RWPE2 (cell line): ENCODE measurements around the gene HS3ST5.
A peak's percentile ranks its signal among the peaks of the same experiment; 100 is the strongest.

Experiments
- ATAC-seq: fragments of 200-7000 bp; cut with Tn5 transposase; 3 replicates; pipeline ENCODE4 v1.9.1; 2021; ENCODE audit warnings: low read depth
- DNase-seq: peaks from one replicate; pipeline ENCODE4 v3.0.0-alpha.2; 2020; ENCODE audit warnings: low spot score
- H3K27ac ChIP-seq: fragments of 450-650 bp; 2 replicates; pipeline ENCODE4 v1.5.1; 2017; ENCODE audit warnings: mild to moderate bottlenecking; ENCODE audit not compliant: poor library complexity, severe bottlenecking
- H3K27me3 ChIP-seq: fragments of 250-450 bp; sonication (Bioruptor Pico); 2 replicates; pipeline ENCODE4 v1.5.1; 2021; ENCODE audit warnings: mild to moderate bottlenecking, moderate library complexity; ENCODE audit not compliant: insufficient read depth, poor library complexity, severe bottlenecking
- H3K36me3 ChIP-seq: fragments of 250-450 bp; sonication (Bioruptor Pico); 2 replicates; pipeline ENCODE4 v1.5.1; 2020; ENCODE audit warnings: low read depth, mild to moderate bottlenecking, moderate library complexity
- H3K4me1 ChIP-seq: fragments of 250-450 bp; sonication (Bioruptor Pico); 2 replicates; pipeline ENCODE4 v1.5.1; 2021; ENCODE audit warnings: mild to moderate bottlenecking, moderate library complexity; ENCODE audit not compliant: insufficient read depth, poor library complexity, severe bottlenecking
- H3K4me3 ChIP-seq: fragments of 250-450 bp; sonication (Bioruptor Pico); 2 replicates; pipeline ENCODE4 v1.5.1; 2021; ENCODE audit warnings: mild to moderate bottlenecking, moderate library complexity; ENCODE audit not compliant: severe bottlenecking
- H3K9me3 ChIP-seq: fragments of 250-450 bp; sonication (Bioruptor Pico); 2 replicates; pipeline ENCODE4 v1.5.1; 2021; ENCODE audit warnings: mild to moderate bottlenecking, moderate library complexity; ENCODE audit not compliant: severe bottlenecking
- CTCF ChIP-seq: fragments of 450-650 bp; IDR thresholded peaks from one replicate; pipeline ENCODE4 v1.5.1; 2017; ENCODE audit warnings: mild to moderate bottlenecking, moderate library complexity; ENCODE audit not compliant: poor library complexity, severe bottlenecking

The HS3ST5 gene

DNA sequence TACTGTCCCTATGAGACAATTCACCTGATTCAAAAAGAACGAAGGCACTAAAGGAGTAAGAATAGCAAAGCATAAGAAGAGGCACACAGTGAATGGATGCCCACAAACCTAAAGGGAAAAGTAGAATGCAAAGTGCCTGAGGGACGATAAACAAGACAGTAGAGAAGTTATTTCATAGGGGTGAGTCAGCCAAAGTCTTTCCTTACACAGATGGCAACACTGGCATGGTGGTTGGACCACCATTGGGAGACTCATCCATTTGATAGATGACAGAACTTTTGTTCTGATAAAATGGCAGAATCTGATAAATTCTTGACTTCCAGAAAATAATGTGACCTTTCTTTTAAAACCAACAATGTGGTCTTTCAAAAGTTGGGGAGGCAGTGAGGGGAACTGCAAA lies 223.8 kb downstream of the HS3ST5 start:
- no peaks in the 10 kb centered on the region for H3K4me1 ChIP-seq
- TF ChIP-seq CTCF: no peak
- ATAC-seq: no peak

GRCh38 chr6:114115652-114116051 lies 227.2 kb downstream of the HS3ST5 start:
- ATAC-seq: no peak
- Histone ChIP-seq H3K27me3 (peaks cover 14% of the 10 kb centered on the region), H3K9me3 (no peaks in the 10 kb centered on the region), H3K4me1 (no peaks in the 10 kb centered on the region), H3K36me3 (no peaks in the 10 kb centered on the region), H3K27ac (no peak overlapping the region), H3K4me3 (no peak overlapping the region)
- no peak for TF ChIP-seq CTCF
- DNase-seq: no peak

More for the DNA sequence above, 223.8 kb downstream of the HS3ST5 start:
- Histone ChIP-seq H3K4me3 (no peak overlapping the region), H3K9me3 (no peaks in the 10 kb centered on the region), H3K27me3 (peaks cover 16% of the 10 kb centered on the region), H3K36me3 (no peaks in the 10 kb centered on the region), H3K27ac (no peak overlapping the region)
- DNase-seq: no peak

GRCh38 chr6:114108119-114109002 lies 234.5 kb downstream of the HS3ST5 start:
- peak; percentile 90 for ATAC-seq

DNA sequence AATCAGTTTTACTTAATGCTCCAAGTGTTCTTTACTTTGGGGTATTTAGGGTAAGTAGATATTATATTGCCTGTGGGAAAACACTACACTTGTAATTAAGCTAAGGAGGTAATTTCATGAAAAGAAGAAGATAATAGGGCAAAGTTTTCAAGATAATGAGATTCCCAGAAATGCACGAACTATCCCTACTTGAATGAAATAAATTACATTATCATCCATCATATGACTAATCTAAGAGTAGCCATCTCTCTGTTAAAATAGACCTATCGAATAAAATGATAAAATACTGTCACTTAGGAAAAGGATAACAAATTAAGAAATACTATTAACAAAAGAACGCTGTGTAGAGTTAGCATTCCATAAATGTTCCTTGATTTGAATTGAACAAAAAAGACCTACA lies 236.8 kb downstream of the HS3ST5 start:
- no peak overlapping the region for H3K4me3 ChIP-seq
- no peaks in the 10 kb centered on the region for H3K9me3 ChIP-seq
- no peaks in the 10 kb centered on the region for H3K36me3 ChIP-seq
- no peak for TF ChIP-seq CTCF
- ATAC-seq: no peak
- H3K27ac ChIP-seq: no peak overlapping the region
- no peak for DNase-seq
- H3K4me1 ChIP-seq: no peaks in the 10 kb centered on the region
- H3K27me3 ChIP-seq: peaks cover 8% of the 10 kb centered on the region

More at GRCh38 chr6:114108119-114109002, 234.5 kb downstream of the HS3ST5 start:
- Histone ChIP-seq H3K4me1 (no peaks in the 10 kb centered on the region), H3K36me3 (no peaks in the 10 kb centered on the region), H3K27me3 (peaks cover 8% of the 10 kb centered on the region), H3K27ac (no peak overlapping the region), H3K4me3 (no peak overlapping the region), H3K9me3 (no peaks in the 10 kb centered on the region)
- TF ChIP-seq CTCF: peak; percentile 90
- DNase-seq: peak; percentile 71

DNA sequence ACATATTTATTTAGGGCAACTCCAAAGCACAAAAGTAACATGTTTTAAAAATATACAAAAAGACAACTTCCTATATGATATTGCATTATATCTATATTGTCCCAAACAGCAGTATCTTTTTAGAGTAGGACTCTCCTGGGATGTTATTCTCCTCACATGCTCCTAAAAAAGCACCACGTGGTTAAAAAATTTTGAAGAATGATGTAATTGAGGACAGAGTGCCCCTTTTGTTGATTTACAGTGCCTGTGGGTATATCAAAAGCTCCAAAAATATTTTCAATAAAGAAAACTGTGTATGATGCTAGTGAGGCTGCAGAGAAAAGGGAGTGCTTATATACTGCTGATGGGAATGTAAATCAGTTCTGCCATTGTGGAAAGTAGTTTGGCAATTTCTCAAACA lies 241.6 kb downstream of the HS3ST5 start:
- TF ChIP-seq CTCF: no peak
- DNase-seq (no peak), ATAC-seq (no peak)
- H3K9me3 ChIP-seq: no peaks in the 10 kb centered on the region
- H3K36me3 ChIP-seq: no peaks in the 10 kb centered on the region
- no peaks in the 10 kb centered on the region for H3K4me1 ChIP-seq
- no peak overlapping the region for H3K27ac ChIP-seq
- no peak overlapping the region for H3K4me3 ChIP-seq
- peaks cover 4% of the 10 kb centered on the region for H3K27me3 ChIP-seq
